Fibroblast of skin of right quadriceps (primary cell): ENCODE results near the gene ST13.
A peak's percentile ranks its signal among the peaks of the same experiment; 100 is the strongest.
"Not testable (repeated sequence)": the region's sequence is repeated elsewhere in the genome, so short reads cannot be mapped to it uniquely, and the experiment has no call there.

Source experiments
- DNase-seq: peaks from one replicate; pipeline ENCODE4 v3.0.0-alpha.2; 2013

Gene ST13

GRCh38 chr22:40856513-40857308 is at the start of gene ST13, which contains the start of gene XPNPEP3:
Gene ST13, minus strand, starts transcription at chr22:40856639. Its CDS starts 99 bp downstream, at chr22:40856540.
Gene XPNPEP3, plus strand, starts transcription at chr22:40857148. Its CDS starts 34 bp downstream, at chr22:40857182.
- DNase-seq = peak; percentile 97

- no peak for DNase-seq
Measured at GRCh38 chr22:40904101-40904500, 47.7 kb upstream of the ST13 start.

DNA sequence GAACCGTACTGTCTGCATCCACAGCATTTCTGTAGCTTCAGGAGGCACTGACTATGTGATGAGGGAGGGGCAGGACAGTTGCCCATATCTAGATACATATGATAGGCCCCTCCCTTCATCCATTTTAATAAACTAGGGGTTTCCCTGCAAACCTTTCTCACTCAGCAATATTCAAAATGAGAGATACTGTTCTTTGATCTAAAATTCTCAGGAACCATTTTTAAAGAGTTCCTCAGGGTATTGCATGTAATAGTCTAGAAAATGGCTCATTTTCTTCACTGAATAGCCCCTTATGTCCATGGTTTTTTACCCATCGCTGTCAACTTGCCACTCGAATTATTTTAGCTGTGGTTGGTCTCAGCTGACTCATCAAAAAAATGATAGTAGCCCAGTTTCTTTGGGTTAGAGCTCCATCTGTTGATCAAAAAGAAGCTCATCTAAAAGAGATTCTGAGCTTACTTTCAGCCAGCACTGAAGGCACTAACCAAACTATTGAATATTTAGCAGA is 42.5 kb upstream of the ST13 start:
- peak; percentile 67 for DNase-seq

DNA sequence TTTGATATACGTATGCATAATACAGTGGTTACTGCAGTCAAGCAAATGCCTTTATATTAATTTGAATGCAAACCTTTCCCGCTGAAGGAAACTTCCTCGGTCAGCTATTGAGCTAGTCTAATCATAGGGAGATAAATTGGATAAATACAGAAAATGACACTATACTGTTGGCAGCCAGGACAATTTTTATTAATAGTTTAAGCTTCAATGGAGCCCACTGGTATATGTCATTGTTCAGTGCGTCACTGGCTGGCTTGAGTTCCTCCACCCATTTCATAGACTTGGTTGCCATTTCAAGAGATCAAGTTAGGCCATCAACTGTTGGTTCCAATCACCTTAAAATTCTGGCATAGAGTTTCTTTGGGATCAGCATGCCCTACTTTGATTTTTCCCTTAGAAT is 38.0 kb upstream of the ST13 start:
- DNase-seq = no peak

DNA sequence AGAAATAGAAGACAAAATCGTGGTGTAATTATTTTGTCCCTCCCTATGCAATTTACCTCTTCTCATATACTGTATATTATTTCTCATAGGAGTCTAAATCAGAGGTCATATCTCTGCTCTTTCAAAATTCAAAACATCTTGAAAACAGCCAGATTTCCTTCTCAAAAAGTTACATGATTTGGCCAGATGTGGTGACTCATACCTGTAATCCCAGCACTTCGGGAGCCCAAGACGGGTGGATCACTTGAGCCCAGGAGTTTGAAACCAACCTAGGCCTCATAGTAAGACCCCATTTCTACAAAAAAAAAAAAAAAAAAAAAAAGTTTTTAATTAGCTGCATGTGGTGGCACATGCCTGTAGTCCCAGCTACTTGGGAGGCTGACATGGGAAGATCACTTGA is 34.4 kb upstream of the ST13 start:
- peak; percentile 30 for DNase-seq

DNA sequence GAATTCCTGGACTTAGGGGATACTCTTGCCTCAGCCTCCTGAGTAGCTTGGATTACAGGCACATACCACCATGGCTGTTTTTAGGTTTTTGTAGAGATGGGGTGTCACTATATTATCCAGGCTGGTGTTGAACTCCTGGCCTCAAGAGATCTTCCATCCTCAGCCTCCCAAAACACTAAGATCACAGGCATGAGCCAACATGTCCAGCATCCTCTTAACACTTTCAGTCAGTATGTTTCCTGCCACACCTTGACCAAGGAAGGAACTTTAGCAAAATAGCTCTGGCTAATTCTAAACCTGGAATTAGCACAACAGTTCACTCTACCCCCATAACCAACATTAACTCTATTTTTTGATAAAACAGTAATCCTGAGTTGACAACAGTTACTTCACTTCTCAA is 32.7 kb upstream of the ST13 start:
- no peak for DNase-seq

- DNase-seq = no peak
Measured at GRCh38 chr22:40878922-40879321, 22.5 kb upstream of the ST13 start.

DNA sequence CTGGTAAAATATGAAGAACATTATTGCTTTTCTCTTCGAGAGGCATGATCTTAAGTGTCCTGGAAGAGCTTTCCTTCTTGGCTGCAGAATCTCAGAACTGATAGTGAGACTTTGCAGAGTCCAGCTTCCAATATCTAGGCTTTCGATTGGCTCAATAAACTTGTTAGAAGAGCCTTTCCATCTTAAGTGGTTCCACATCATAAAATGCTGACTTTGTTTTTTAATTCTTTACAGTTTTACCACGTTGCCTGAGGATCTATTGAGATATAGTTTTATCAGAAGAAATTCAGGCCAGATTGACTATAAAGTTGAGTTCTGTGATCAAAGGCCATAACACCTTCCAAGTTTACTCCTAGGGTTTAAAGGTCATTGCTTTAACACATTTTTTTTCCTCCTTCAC is 21.0 kb upstream of the ST13 start:
- no peak for DNase-seq

- no peak for DNase-seq
Measured at GRCh38 chr22:40876907-40877306, 20.5 kb upstream of the ST13 start.

- no peak for DNase-seq
Measured at GRCh38 chr22:40875111-40875510, 18.7 kb upstream of the ST13 start.

- no peak for DNase-seq
Measured at GRCh38 chr22:40874016-40874415, 17.6 kb upstream of the ST13 start.

- DNase-seq = not testable (repeated sequence)
Measured at GRCh38 chr22:40868379-40868778, 11.9 kb upstream of the ST13 start.

GRCh38 chr22:40867109-40867508 is 10.7 kb upstream of the ST13 start:
- DNase-seq = no peak

DNA sequence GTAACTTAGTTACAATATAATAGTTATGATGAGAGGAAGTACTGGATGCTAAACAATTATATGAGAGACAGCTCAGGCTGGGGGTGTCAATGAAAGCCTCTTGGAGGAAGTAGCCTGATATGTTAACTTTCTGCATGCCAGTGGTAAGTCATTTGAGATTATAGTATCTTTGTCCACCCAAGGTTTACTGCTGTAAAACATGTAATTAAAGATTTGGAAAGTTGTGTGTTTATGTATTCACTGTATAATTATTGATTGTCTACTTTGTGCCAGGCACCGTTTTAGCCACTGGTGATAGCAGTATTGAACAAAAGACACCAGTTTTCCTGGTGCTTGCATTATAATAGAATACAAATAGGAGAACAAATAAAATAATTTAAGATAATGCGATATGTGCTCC is 6.1 kb upstream of the ST13 start:
- DNase-seq = no peak

- DNase-seq = no peak
Measured at GRCh38 chr22:40862013-40862412, 5.6 kb upstream of the ST13 start, which contains the start of gene DNAJB7. Gene DNAJB7, minus strand, starts transcription at chr22:40862113. Its CDS starts 119 bp downstream, at chr22:40861994.

DNA sequence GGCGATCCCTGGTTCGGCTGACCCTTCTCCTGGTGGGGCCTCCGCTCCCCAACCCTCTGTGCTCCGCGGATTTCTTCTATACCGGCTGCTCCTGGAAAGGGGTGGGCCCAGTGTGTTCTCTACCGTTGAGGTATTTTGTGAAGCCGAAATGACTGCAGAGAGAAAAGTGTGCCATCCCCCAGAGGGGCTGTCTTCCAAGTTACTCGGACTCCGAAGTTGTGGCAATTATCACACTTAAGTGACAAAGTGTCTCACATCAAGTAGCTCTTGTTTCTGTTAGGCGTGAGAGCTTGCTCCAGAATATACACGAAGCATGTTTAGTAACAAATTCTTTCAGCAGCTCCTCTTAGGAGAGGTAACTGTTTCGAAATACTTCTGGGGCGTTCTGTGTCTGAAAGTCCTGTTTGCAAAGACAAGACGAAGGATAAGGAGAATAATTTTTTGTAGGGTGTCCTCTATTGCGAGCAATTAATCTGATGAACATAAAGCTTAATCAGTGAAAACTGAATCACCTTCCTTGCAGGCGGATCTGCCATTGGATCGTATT is 943 bp upstream of the ST13 start:
- no peak for DNase-seq

GRCh38 chr22:40855979-40856512 is 393 bp downstream of the ST13 start:
- DNase-seq = no peak

DNA sequence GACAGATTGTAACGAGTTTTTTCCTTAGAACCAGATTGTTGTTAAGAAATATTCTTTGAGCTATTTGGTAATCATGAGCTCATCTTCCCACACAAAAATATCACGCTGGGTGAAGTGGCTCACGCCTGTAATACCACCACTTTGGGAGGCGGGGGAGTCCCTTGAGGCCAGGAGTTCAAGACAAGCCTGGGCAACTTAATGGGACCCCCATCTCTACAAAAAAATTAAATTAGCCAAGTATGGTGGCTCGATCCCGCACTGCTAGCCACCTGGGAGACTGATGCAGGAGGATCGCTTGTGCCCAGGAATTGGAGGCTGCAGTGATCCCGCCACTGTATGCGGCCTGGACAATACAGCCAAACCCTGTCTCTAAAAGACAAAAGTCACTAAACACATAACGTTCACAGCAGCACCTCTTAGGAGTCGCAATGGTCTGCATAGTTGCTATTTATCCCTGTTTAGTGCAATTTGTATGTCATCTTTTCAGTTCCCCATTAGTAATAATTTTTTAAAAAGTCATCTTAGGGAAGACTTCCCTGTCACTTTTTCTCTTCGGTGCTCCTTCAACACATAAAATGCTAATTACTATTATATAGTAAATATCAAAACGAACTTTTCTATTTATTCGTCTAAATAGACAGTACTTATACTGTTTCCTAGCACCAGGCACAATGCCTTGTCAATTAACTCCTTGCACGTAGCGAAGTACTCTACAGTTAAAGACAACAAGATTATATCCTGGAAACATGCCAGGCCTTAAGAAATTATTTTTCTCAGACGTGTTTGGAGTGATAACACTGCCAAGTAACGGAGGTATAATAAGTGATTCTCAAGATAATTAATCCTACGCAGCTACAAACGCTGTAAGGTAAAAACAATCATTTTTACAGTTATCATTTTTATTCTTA is 1.1 kb downstream of the ST13 start:
- DNase-seq = no peak

DNA sequence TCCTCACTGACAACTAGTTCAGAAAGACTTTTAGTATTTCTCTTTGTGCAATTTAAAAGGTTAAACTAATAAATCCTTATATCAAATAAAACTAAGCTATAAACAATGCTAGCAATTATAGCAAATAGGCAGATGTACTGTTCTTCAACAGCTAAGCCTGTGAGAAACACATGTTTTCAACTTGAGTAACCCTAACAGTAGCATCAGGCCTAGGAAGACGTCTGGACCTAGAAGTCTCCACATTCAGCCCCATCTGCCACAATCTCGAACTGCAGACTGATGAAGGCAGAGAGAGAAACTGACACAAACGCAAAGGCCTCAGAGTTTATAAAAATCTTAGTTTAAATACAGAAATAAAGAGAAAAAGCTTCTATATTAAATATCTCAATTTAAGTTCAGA is 2.5 kb downstream of the ST13 start:
- no peak for DNase-seq

DNA sequence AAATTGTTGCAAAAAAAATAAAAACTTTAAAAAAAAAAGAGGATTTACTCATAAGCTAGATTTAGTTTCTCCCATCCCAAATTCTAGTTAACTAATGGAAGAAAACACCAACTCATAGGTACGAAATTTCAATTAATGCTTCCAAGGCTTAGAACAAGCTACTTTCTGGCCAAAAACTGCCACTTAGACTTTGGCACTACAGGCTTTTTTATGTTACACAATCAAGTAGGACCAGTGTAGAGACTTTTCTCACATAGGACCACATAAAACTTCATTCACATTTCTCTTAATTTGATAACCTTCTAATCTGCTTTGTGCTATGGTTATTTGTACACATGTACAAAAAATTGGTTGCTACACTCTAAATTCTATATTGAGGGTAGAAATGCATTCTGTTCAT is 3.1 kb downstream of the ST13 start:
- DNase-seq = no peak

GRCh38 chr22:40845816-40846215 is 10.6 kb downstream of the ST13 start:
- DNase-seq = not testable (repeated sequence)

DNA sequence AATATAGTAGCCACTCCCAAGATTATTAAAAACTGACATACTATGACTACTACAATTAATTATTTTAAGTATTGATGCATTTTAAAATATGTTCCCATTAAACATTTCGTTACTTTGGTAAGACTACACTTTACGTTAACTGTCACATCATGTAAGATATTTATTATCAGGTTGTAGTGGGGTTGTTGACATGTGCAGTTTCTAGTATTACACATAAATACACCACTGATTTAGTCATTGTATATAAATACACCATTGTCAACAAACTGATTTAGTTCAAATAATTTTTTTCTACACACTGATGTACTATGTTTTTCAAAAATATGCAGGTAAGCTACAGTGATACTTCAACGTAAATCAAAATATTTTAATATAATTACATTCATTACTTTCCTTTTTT is 11.5 kb downstream of the ST13 start:
- no peak for DNase-seq

GRCh38 chr22:40838486-40838885 is 18.0 kb downstream of the ST13 start:
- DNase-seq = no peak
